Gastroesophageal sphincter (tissue), 4 donors: ENCODE data around the gene PNPLA7. TPM values are rescaled to one million over a fixed set of nuclear protein-coding genes. Genes with fewer than 3 reads are reported as not detected.

Experiments used
- ATAC-seq: fragments of 150-250 bp; one replicate; pipeline ENCODE4 v1.9.1; 2016; ENCODE audit warnings: mild to moderate bottlenecking, moderate library complexity
- H3K27ac ChIP-seq, 4 donors: fragments of 200-600 bp; sonication (generic) in 3 of 4; 1 replicate in 3 of 4; 2 replicates in 1 of 4; pipeline ENCODE4 v1.5.1; 2016 to 2019
- H3K27me3 ChIP-seq: fragments of 200-600 bp; sonication (generic); one replicate; pipeline ENCODE4 v1.5.1; 2019
- H3K36me3 ChIP-seq, 2 donors: fragments of 200-600 bp; sonication (generic); one replicate each; pipeline ENCODE4 v1.5.1; 2019; ENCODE audit warnings: control low read depth in 1 of 2
- H3K4me1 ChIP-seq, 3 donors: fragments of 200-600 bp; sonication (generic); 1 replicate in 2 of 3; 2 replicates in 1 of 3; pipeline ENCODE4 v1.5.1; 2016 to 2019; ENCODE audit warnings: control low read depth in 2 of 3
- H3K4me3 ChIP-seq, 2 donors: fragments of 200-600 bp; sonication (generic); one replicate each; pipeline ENCODE4 v1.5.1; 2019; ENCODE audit warnings: mild to moderate bottlenecking in 1 of 2, moderate library complexity in 1 of 2
- H3K9me3 ChIP-seq, 3 donors: fragments of 200-600 bp; sonication (generic); one replicate each; pipeline ENCODE4 v1.5.1; 2017 to 2019; ENCODE audit warnings: control low read depth in 2 of 3
- EP300 ChIP-seq: sonication (generic); formaldehyde crosslinking; IDR thresholded peaks from one replicate; pipeline ENCODE4 v1.6.1; 2017; ENCODE audit warnings: antibody characterized with exemption, mild to moderate bottlenecking
- POLR2A ChIP-seq, 2 donors: fragments of 450-650 bp; IDR thresholded peaks; one replicate each; pipeline ENCODE4 v1.6.1; 2017; ENCODE audit warnings: antibody characterized with exemption in 2 of 2, mild to moderate bottlenecking in 2 of 2, moderate library complexity in 1 of 2
- POLR2AphosphoS5 ChIP-seq: sonication (generic); formaldehyde crosslinking; IDR thresholded peaks from one replicate; pipeline ENCODE4 v1.6.1; 2017; ENCODE audit warnings: antibody characterized with exemption
- WGBS, 2 donors: methylation state at CpG; one replicate each; pipeline ENCODE4 v1.1.5; 2018; ENCODE audit warnings: low coverage in 1 of 2; 5-methylcytosine and 5-hydroxymethylcytosine counted together
- total RNA-seq, 4 donors: library from RNA; depleted of rRNA; stranded (reverse); fragments of >200 nt; gene quantifications; one replicate each; pipeline ENCODE4 v1.1.0, GENCODE V29; 2016
- TF ChIP-seq, protein P1 (sequence below), 4 experiments: fragments of 200-600 bp in 2 of 4; fragments of 450-650 bp in 2 of 4; sonication (generic) in 1 of 4; IDR thresholded peaks; one replicate each; pipeline ENCODE4 v1.5.1; 2017 to 2019; ENCODE audit warnings: antibody characterized with exemption in 4 of 4, mild to moderate bottlenecking in 2 of 4, moderate library complexity in 2 of 4

PNPLA7 gene
- total RNA-seq, 4 donors from 2014 or later = 2.0 to 11.2 (median 6.6) TPM

DNA sequence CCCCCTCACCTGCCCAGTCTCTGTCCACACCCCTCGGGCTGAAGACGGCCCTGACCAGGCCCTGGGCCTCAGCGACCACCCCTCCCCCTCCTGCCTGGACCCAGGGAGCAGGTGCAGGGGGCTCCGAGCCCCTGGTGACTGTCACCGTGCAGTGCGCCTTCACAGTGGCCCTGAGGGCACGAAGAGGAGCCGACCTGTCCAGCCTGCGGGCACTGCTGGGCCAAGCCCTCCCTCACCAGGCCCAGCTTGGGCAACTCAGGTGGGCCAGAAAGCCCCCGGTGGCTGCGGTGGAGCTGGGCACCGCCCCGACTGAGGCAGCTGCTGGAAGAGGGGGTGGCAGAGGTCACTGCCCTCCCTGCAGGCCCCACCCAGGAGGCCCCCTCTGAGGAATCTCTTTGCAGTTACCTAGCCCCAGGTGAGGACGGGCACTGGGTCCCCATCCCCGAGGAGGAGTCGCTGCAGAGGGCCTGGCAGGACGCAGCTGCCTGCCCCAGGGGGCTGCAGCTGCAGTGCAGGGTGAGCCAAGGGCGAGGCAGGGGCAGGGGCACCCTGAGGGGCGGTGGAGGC lies 116.8 kb downstream of the PNPLA7 start:
- ATAC-seq = no peak
- Histone ChIP-seq H3K4me3 (no peak overlapping the region), H3K9me3 (no peaks in the 10 kb centered on the region), H3K27ac (no peak overlapping the region), H3K27me3 (peaks cover 63% of the 10 kb centered on the region), H3K4me1 (peaks cover 0 to 20% (median 0%) of the 10 kb centered on the region in 3 donors), H3K36me3 (no peaks in the 10 kb centered on the region)
- no peak for TF ChIP-seq POLR2AphosphoS5
- no peak for TF ChIP-seq EP300
- TF ChIP-seq POLR2A (IDR thresholded peaks at IDR 0.05) = no peak
- TF ChIP-seq, protein P1, sequence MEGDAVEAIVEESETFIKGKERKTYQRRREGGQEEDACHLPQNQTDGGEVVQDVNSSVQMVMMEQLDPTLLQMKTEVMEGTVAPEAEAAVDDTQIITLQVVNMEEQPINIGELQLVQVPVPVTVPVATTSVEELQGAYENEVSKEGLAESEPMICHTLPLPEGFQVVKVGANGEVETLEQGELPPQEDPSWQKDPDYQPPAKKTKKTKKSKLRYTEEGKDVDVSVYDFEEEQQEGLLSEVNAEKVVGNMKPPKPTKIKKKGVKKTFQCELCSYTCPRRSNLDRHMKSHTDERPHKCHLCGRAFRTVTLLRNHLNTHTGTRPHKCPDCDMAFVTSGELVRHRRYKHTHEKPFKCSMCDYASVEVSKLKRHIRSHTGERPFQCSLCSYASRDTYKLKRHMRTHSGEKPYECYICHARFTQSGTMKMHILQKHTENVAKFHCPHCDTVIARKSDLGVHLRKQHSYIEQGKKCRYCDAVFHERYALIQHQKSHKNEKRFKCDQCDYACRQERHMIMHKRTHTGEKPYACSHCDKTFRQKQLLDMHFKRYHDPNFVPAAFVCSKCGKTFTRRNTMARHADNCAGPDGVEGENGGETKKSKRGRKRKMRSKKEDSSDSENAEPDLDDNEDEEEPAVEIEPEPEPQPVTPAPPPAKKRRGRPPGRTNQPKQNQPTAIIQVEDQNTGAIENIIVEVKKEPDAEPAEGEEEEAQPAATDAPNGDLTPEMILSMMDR (IDR thresholded peaks at IDR 0.05) = no peak
- no CpG with 5 or more reads among the region's 19 CpGs for WGBS, 2 donors

DNA sequence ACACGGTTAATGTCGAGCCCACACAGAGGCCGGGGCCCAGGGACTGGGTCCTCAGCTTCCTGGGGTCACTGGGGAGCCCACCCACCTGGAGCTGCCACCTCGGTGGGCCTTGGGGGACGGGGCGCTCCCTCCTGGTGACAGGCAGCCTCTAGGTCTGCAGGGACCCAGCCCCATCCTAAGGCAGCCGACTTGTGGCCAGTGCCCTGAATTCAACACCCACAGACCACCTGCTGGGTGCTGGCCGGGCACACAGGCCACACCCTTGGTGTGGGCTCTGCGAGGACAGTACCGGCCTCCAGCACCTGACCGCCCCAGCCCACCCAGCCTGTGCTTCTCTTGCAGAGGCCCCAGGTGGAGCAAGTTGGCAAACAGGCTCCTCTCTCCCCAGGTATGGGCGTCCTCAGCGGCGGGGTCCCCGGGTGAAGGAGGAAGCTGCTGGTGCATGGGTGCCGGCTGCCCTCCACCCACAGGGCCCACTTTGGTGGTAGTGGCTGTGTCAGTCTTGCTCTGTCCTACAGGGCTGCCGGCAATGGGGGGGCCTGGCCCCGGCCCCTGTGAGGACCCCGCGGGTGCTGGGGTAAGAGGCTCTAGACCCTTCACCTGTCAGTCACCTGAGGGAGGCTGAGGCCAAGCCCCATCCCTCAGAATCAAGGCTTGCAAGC lies 117.4 kb downstream of the PNPLA7 start:
- ATAC-seq = no peak

DNA sequence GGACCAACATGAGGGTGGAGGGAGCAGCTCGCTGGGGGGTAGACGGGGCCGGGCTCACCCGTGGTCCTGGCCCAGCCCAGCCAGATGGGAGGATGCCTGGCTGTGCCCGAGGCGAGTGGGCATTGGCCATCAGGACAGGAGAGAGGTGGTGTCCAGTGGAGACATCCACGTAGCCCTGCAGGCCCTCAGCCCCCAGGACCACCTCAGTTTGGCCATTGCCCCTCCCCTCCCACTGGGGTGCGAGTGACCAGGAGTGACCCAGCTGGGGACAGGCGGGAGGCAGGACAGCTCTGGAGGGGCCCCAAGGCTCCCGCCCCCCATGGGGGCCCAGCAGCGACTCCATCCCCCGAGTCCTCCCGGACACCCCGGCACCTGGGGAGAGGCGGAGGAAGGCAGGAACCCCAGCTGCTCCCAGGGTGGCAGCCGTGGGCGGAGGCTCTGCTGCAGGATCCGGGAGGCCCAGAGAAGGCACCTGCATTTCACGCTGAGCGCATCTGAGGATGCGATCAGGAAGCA lies 118.7 kb downstream of the PNPLA7 start:
- no peak for ATAC-seq
- no peak overlapping the region for H3K4me3 ChIP-seq
- H3K9me3 ChIP-seq = no peaks in the 10 kb centered on the region
- H3K27ac ChIP-seq = no peak overlapping the region
- peaks cover 43% of the 10 kb centered on the region for H3K27me3 ChIP-seq
- no CpG with 5 or more reads among the region's 21 CpGs for WGBS, 2 donors
- H3K36me3 ChIP-seq = no peaks in the 10 kb centered on the region
- no peak for TF ChIP-seq POLR2AphosphoS5
- no peak for TF ChIP-seq EP300
- TF ChIP-seq, protein P1 (IDR thresholded peaks at IDR 0.05) = no peak
- H3K4me1 ChIP-seq = peaks cover 0 to 19% (median 0%) of the 10 kb centered on the region in 3 donors

More for the DNA sequence above, 117.4 kb downstream of the PNPLA7 start:
- no peak overlapping the region for H3K4me3 ChIP-seq
- no peaks in the 10 kb centered on the region for H3K9me3 ChIP-seq
- no peak for TF ChIP-seq EP300
- no peak for TF ChIP-seq POLR2AphosphoS5
- TF ChIP-seq, protein P1 (IDR thresholded peaks at IDR 0.05) = no peak
- TF ChIP-seq POLR2A (IDR thresholded peaks at IDR 0.05) = no peak
- H3K4me1 ChIP-seq = peaks cover 0 to 20% (median 0%) of the 10 kb centered on the region in 3 donors
- 90% methylated on average over 2 of the region's 20 CpGs; no CpG with 5 or more reads in 1 of the 2 donors for WGBS, 2 donors
- no peaks in the 10 kb centered on the region for H3K36me3 ChIP-seq
- H3K27ac ChIP-seq = no peak overlapping the region
- peaks cover 57% of the 10 kb centered on the region for H3K27me3 ChIP-seq

DNA sequence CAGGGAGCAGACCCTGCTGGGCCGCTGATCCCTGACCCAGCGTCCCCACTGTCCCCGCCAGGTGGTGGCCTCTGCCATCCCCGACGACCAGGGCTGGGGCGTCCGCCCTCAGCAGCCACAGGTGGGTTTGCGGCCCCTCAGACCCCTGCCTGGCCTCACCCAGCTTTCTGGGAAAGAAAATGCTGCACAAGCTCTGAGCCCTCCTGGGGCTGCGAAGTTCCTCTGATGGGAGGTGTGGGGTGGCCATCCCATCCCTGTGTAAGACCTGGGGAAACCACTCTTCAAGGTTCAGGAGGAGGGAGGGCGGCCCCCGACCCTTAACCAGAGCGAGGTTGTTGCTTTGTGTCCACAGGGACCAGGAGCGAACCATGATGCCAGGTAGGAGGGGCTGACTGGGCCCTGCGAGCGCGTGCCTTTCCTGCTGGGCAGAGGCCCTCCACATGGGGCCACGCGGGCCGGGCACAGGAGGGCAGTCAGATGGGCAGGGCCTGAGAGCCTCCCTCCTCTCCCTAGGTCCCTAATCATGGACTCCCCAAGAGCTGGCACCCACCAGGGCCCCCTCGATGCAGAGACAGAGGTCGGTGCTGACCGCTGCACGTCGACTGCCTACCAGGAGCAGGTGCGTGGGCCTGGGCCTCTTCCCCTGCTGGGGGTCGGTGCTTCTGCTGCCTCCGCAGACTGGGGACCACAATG lies 119.3 kb downstream of the PNPLA7 start:
- Histone ChIP-seq H3K27me3 (peaks cover 37% of the 10 kb centered on the region), H3K4me3 (no peak overlapping the region), H3K9me3 (no peaks in the 10 kb centered on the region), H3K27ac (no peak overlapping the region), H3K36me3 (no peaks in the 10 kb centered on the region), H3K4me1 (peaks cover 0 to 13% (median 0%) of the 10 kb centered on the region in 3 donors)
- ATAC-seq = no peak
- TF ChIP-seq POLR2AphosphoS5 (no peak), POLR2A (IDR thresholded peaks at IDR 0.05) (no peak), EP300 (no peak)
- TF ChIP-seq, protein P1 (IDR thresholded peaks at IDR 0.05) = no peak
- 80% methylated on average over 1 of the region's 27 CpGs; no CpG with 5 or more reads in 1 of the 2 donors for WGBS, 2 donors
